ENCODE measurements around the gene HCCS. TPM values are rescaled to one million over a fixed set of nuclear protein-coding genes. Genes with fewer than 3 reads are reported as not detected.

Gene HCCS
- total RNA-seq, 1 experiment from 2014 or later: 42.7 TPM

DNA sequence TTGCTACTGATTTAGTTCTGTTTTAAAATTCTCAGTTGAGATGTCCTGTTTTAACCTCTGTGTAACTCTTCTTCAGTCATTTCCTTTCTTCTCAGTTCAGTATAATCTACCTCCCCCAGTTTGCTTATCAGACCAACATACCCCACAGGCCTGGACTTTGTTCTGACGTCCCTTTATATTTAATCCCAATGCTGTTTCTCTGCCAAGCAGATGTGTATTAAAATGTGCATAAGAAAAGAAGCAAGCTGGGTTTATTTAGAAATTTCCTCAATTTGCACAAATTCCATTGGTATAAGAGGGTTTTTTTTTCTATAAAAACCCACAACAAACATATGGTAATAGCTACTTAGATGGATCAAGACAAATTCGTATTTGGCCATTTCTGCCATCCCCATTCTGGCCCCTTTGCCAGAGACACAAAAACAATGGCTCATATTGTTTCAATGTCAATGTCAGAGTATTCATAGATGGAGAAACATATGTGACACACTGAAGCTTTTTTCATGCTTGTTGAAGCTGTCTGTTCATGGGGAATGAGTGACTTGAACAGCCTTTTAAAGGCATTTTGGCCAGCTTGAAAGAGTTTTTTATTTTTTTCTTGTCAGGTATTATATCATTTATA lies 24.5 kb downstream of the HCCS start:
- Histone ChIP-seq H3K36me3 (no peaks in the 10 kb centered on the region), H3K27ac (no peak overlapping the region), H3K4me1 (replicated peaks) (no peaks in the 10 kb centered on the region), H3K27me3 (replicated peaks) (no peaks in the 10 kb centered on the region), H3K9me3 (replicated peaks) (no peaks in the 10 kb centered on the region), H3K4me3 (no peak overlapping the region)
- DNase-seq (ENCODE audit: low read depth in 1 of 2, low spot score in 2 of 2): no peak

GRCh38 chrX:11137543-11138139 lies 26.5 kb downstream of the HCCS start:
- Histone ChIP-seq H3K4me1 (replicated peaks) (no peaks in the 10 kb centered on the region), H3K27me3 (replicated peaks) (no peaks in the 10 kb centered on the region), H3K9me3 (replicated peaks) (no peaks in the 10 kb centered on the region), H3K27ac (no peak overlapping the region), H3K36me3 (no peaks in the 10 kb centered on the region), H3K4me3 (no peak overlapping the region)
- peak in 1 of 2 experiments; percentile 9 for DNase-seq (ENCODE audit: low read depth in 1 of 2, low spot score in 2 of 2)

GRCh38 chrX:11138498-11139390 lies 27.6 kb downstream of the HCCS start:
- no peak overlapping the region for H3K27ac ChIP-seq
- no peaks in the 10 kb centered on the region for H3K36me3 ChIP-seq
- no peak overlapping the region for H3K4me3 ChIP-seq
- no peaks in the 10 kb centered on the region for H3K4me1 ChIP-seq (replicated peaks)
- DNase-seq (ENCODE audit: low read depth in 1 of 2, low spot score in 2 of 2): no peak
- H3K27me3 ChIP-seq (replicated peaks): no peaks in the 10 kb centered on the region
- no peaks in the 10 kb centered on the region for H3K9me3 ChIP-seq (replicated peaks)

- H3K27me3 ChIP-seq (replicated peaks): no peaks in the 10 kb centered on the region
- H3K36me3 ChIP-seq: no peaks in the 10 kb centered on the region
- H3K4me3 ChIP-seq: no peak overlapping the region
- no peaks in the 10 kb centered on the region for H3K4me1 ChIP-seq (replicated peaks)
- H3K27ac ChIP-seq: no peak overlapping the region
- no peaks in the 10 kb centered on the region for H3K9me3 ChIP-seq (replicated peaks)
- peak; percentile 26 to 46 for DNase-seq (ENCODE audit: low read depth in 1 of 2, low spot score in 2 of 2)
Observed at GRCh38 chrX:11143931-11144678, 33.0 kb downstream of the HCCS start.

DNA sequence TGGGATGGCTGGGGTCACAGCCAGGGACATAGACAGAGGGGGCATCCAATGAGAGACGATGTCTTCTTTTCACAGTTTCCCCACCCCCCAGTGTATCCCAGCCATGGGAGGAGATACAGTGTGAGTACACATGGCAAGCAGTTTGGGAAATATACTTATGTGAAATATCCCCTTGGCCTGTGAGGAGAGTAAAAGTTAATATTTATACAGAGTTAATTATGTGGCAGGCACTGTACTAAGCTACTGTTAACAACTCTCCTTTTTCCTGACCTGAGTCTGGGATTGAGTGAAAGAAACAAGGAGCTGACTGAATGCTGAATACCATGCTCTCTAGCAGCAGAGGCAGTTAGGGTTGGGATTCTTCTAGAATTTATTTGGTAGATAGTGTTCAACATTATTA lies 35.3 kb downstream of the HCCS start:
- Histone ChIP-seq H3K27ac (no peak overlapping the region), H3K4me1 (replicated peaks) (no peaks in the 10 kb centered on the region), H3K4me3 (no peak overlapping the region), H3K36me3 (no peaks in the 10 kb centered on the region), H3K9me3 (replicated peaks) (no peaks in the 10 kb centered on the region), H3K27me3 (replicated peaks) (no peaks in the 10 kb centered on the region)
- DNase-seq (ENCODE audit: low read depth in 1 of 2, low spot score in 2 of 2): no peak

GRCh38 chrX:11148401-11148800 lies 37.3 kb downstream of the HCCS start:
- no peak for DNase-seq (ENCODE audit: low read depth in 1 of 2, low spot score in 2 of 2)
- no peaks in the 10 kb centered on the region for H3K4me1 ChIP-seq (replicated peaks)
- H3K4me3 ChIP-seq: no peak overlapping the region
- no peaks in the 10 kb centered on the region for H3K36me3 ChIP-seq
- H3K9me3 ChIP-seq (replicated peaks): no peaks in the 10 kb centered on the region
- no peaks in the 10 kb centered on the region for H3K27me3 ChIP-seq (replicated peaks)
- H3K27ac ChIP-seq: no peak overlapping the region

GRCh38 chrX:11151799-11152559 lies 40.8 kb downstream of the HCCS start:
- Histone ChIP-seq H3K27me3 (replicated peaks) (no peaks in the 10 kb centered on the region), H3K4me3 (no peak overlapping the region), H3K4me1 (replicated peaks) (no peaks in the 10 kb centered on the region), H3K27ac (no peak overlapping the region), H3K9me3 (replicated peaks) (no peaks in the 10 kb centered on the region), H3K36me3 (no peaks in the 10 kb centered on the region)
- no peak for DNase-seq (ENCODE audit: low read depth in 1 of 2, low spot score in 2 of 2)

DNA sequence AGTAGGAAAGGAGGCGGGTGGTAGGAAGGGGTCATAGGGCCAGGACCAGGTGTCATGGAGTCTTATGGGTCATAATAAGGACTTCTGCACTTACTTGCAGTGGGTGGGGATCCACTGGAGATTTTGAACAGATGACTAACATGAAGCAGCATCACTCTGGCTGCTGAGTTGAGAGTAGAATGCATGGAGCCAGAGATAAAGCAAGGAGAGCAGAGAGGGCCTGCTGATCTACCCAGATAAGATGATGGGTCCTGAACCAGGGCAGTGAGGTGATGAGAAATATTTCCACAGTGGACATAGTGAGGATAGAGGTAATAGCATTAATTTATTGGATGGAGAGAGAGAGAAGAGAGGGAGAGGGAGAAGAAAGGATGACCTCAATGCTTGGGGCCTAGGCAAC lies 48.0 kb downstream of the HCCS start:
- Histone ChIP-seq H3K27ac (no peak overlapping the region), H3K9me3 (replicated peaks) (no peaks in the 10 kb centered on the region), H3K4me3 (no peak overlapping the region), H3K36me3 (no peaks in the 10 kb centered on the region), H3K27me3 (replicated peaks) (no peaks in the 10 kb centered on the region), H3K4me1 (replicated peaks) (no peaks in the 10 kb centered on the region)
- DNase-seq (ENCODE audit: low read depth in 1 of 2, low spot score in 2 of 2): no peak

DNA sequence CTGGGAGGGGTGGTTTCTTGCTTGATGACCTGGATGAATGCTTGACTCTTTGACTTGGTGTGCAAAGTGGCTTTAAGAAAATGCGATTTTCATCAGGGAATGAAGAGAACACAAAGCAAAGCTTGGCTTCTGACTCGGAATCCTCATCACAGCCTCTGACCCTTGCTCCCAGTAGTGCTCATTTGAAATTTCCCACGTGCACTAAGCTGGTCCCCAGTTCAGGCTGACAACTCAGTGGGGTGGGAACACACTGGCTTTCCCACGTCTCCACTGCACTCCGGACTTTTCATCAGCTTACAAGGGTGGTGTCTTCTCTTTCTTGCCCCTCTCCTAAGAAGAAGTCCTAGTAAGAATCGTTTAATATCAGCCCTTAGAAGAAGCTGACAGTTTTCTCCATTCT lies 53.3 kb downstream of the HCCS start:
- H3K9me3 ChIP-seq (replicated peaks): no peaks in the 10 kb centered on the region
- no peak for DNase-seq (ENCODE audit: low read depth in 1 of 2, low spot score in 2 of 2)
- no peak overlapping the region for H3K4me3 ChIP-seq
- H3K27me3 ChIP-seq (replicated peaks): no peaks in the 10 kb centered on the region
- no peak overlapping the region for H3K27ac ChIP-seq
- H3K36me3 ChIP-seq: no peaks in the 10 kb centered on the region
- no peaks in the 10 kb centered on the region for H3K4me1 ChIP-seq (replicated peaks)

DNA sequence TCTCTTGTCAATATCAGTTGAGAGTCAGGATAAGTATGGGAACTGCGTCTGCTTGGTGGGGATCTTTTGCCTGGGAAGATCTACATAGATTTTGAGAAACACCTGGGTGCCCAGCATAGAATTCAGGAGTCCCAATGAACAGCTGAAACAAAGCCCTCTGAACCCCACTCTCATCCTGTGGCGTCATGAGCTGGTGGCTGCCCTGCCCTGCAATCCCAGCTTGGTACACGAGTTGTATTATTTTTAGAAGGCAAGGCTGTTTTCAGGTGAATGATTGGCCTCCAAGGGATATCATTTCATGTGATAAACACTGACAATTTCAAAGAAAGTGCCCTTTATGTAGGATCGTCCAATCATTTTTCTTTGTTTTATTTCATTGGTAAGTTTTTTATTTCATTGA lies 60.8 kb downstream of the HCCS start:
- no peaks in the 10 kb centered on the region for H3K4me1 ChIP-seq (replicated peaks)
- no peaks in the 10 kb centered on the region for H3K27me3 ChIP-seq (replicated peaks)
- DNase-seq (ENCODE audit: low read depth in 1 of 2, low spot score in 2 of 2): no peak

DNA sequence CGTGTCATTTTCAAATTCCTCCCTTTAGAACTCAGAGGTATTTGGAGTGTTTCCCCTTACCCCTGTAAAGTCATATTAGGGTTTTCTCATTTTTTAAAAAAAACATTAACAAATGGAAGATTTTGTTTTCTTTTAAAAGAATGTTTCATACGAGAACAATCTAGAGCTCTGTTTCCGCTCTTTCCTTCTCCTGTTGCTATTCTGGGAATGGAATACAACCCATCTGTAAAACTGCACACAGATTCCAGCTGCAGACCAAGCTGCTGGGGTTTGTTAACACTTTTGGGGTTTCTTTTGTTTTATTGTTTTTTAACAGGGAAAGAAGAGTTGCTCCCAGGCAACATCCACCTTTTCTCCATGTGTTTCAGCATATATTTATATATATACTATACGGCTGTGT lies 61.3 kb downstream of the HCCS start:
- H3K36me3 ChIP-seq: no peaks in the 10 kb centered on the region
- no peak overlapping the region for H3K27ac ChIP-seq
- no peak for DNase-seq (ENCODE audit: low read depth in 1 of 2, low spot score in 2 of 2)
- H3K4me3 ChIP-seq: no peak overlapping the region
- no peaks in the 10 kb centered on the region for H3K27me3 ChIP-seq (replicated peaks)
- no peaks in the 10 kb centered on the region for H3K4me1 ChIP-seq (replicated peaks)
- H3K9me3 ChIP-seq (replicated peaks): no peaks in the 10 kb centered on the region

More for the DNA sequence above, 60.8 kb downstream of the HCCS start:
- no peak overlapping the region for H3K27ac ChIP-seq
- no peaks in the 10 kb centered on the region for H3K36me3 ChIP-seq
- no peaks in the 10 kb centered on the region for H3K9me3 ChIP-seq (replicated peaks)
- H3K4me3 ChIP-seq: no peak overlapping the region

All from SJSA1 (cell line).